ENCODE data around the gene LIPC.

LIPC gene

GRCh38 chr15:58504674-58505234 is 73.0 kb downstream of the LIPC start:
- Histone ChIP-seq H3K4me1 (ENCODE audit: control insufficient read depth, insufficient read depth, low read length) (no peaks in the 10 kb centered on the region), H3K9me3 (ENCODE audit: control insufficient read depth, insufficient read depth, low read length) (no peaks in the 10 kb centered on the region), H3K27ac (ENCODE audit: low read length) (no peak overlapping the region), H3K4me3 (ENCODE audit: low read length) (no peak overlapping the region), H3K36me3 (ENCODE audit: control insufficient read depth, insufficient read depth, low read length) (no peaks in the 10 kb centered on the region), H3K27me3 (ENCODE audit: control insufficient read depth, insufficient read depth, low read length) (no peaks in the 10 kb centered on the region)
- WGBS (ENCODE audit: insufficient coverage, insufficient read length): no CpG with 5 or more reads among the region's 6 CpGs
- DNase-seq (ENCODE audit: low read depth, low spot score): no peak

- no peaks in the 10 kb centered on the region for H3K4me1 ChIP-seq (ENCODE audit: control insufficient read depth, insufficient read depth, low read length)
- no CpG with 5 or more reads among the region's 7 CpGs for WGBS (ENCODE audit: insufficient coverage, insufficient read length)
- H3K27me3 ChIP-seq (ENCODE audit: control insufficient read depth, insufficient read depth, low read length): no peaks in the 10 kb centered on the region
- no peak overlapping the region for H3K4me3 ChIP-seq (ENCODE audit: low read length)
- no peak overlapping the region for H3K27ac ChIP-seq (ENCODE audit: low read length)
- no peaks in the 10 kb centered on the region for H3K36me3 ChIP-seq (ENCODE audit: control insufficient read depth, insufficient read depth, low read length)
- no peaks in the 10 kb centered on the region for H3K9me3 ChIP-seq (ENCODE audit: control insufficient read depth, insufficient read depth, low read length)
- DNase-seq (ENCODE audit: low read depth, low spot score): no peak
These were observed 73.8 kb downstream of the LIPC start for GRCh38 chr15:58505581-58505980.

GRCh38 chr15:58506064-58506490 is 74.3 kb downstream of the LIPC start:
- no peaks in the 10 kb centered on the region for H3K36me3 ChIP-seq (ENCODE audit: control insufficient read depth, insufficient read depth, low read length)
- no peak overlapping the region for H3K4me3 ChIP-seq (ENCODE audit: low read length)
- H3K27me3 ChIP-seq (ENCODE audit: control insufficient read depth, insufficient read depth, low read length): no peaks in the 10 kb centered on the region
- WGBS (ENCODE audit: insufficient coverage, insufficient read length): no CpG with 5 or more reads among the region's 4 CpGs
- no peak for DNase-seq (ENCODE audit: low read depth, low spot score)
- H3K27ac ChIP-seq (ENCODE audit: low read length): no peak overlapping the region
- no peaks in the 10 kb centered on the region for H3K9me3 ChIP-seq (ENCODE audit: control insufficient read depth, insufficient read depth, low read length)
- H3K4me1 ChIP-seq (ENCODE audit: control insufficient read depth, insufficient read depth, low read length): no peaks in the 10 kb centered on the region

- H3K4me1 ChIP-seq (ENCODE audit: control insufficient read depth, insufficient read depth, low read length): no peaks in the 10 kb centered on the region
- WGBS (ENCODE audit: insufficient coverage, insufficient read length): no CpG with 5 or more reads among the region's 9 CpGs
- H3K27me3 ChIP-seq (ENCODE audit: control insufficient read depth, insufficient read depth, low read length): no peaks in the 10 kb centered on the region
- no peak for DNase-seq (ENCODE audit: low read depth, low spot score)
- H3K36me3 ChIP-seq (ENCODE audit: control insufficient read depth, insufficient read depth, low read length): no peaks in the 10 kb centered on the region
- no peak overlapping the region for H3K27ac ChIP-seq (ENCODE audit: low read length)
- no peaks in the 10 kb centered on the region for H3K9me3 ChIP-seq (ENCODE audit: control insufficient read depth, insufficient read depth, low read length)
- no peak overlapping the region for H3K4me3 ChIP-seq (ENCODE audit: low read length)
These were observed 75.2 kb downstream of the LIPC start for GRCh38 chr15:58506783-58507668.

GRCh38 chr15:58509556-58509955 is 77.8 kb downstream of the LIPC start:
- Histone ChIP-seq H3K4me3 (ENCODE audit: low read length) (no peak overlapping the region), H3K36me3 (ENCODE audit: control insufficient read depth, insufficient read depth, low read length) (no peaks in the 10 kb centered on the region), H3K4me1 (ENCODE audit: control insufficient read depth, insufficient read depth, low read length) (no peaks in the 10 kb centered on the region), H3K27ac (ENCODE audit: low read length) (no peak overlapping the region), H3K9me3 (ENCODE audit: control insufficient read depth, insufficient read depth, low read length) (no peaks in the 10 kb centered on the region), H3K27me3 (ENCODE audit: control insufficient read depth, insufficient read depth, low read length) (no peaks in the 10 kb centered on the region)
- DNase-seq (ENCODE audit: low read depth, low spot score): no peak
- WGBS (ENCODE audit: insufficient coverage, insufficient read length): no CpG with 5 or more reads among the region's 1 CpG

- no peak for DNase-seq (ENCODE audit: low read depth, low spot score)
- no peak overlapping the region for H3K27ac ChIP-seq (ENCODE audit: low read length)
- no peaks in the 10 kb centered on the region for H3K9me3 ChIP-seq (ENCODE audit: control insufficient read depth, insufficient read depth, low read length)
- no peak overlapping the region for H3K4me3 ChIP-seq (ENCODE audit: low read length)
- H3K27me3 ChIP-seq (ENCODE audit: control insufficient read depth, insufficient read depth, low read length): no peaks in the 10 kb centered on the region
- no peaks in the 10 kb centered on the region for H3K36me3 ChIP-seq (ENCODE audit: control insufficient read depth, insufficient read depth, low read length)
- no CpG with 5 or more reads among the region's 10 CpGs for WGBS (ENCODE audit: insufficient coverage, insufficient read length)
- no peaks in the 10 kb centered on the region for H3K4me1 ChIP-seq (ENCODE audit: control insufficient read depth, insufficient read depth, low read length)
These were observed 79.2 kb downstream of the LIPC start for GRCh38 chr15:58510715-58511598.

GRCh38 chr15:58511599-58511987 is 79.8 kb downstream of the LIPC start:
- Histone ChIP-seq H3K9me3 (ENCODE audit: control insufficient read depth, insufficient read depth, low read length) (no peaks in the 10 kb centered on the region), H3K4me1 (ENCODE audit: control insufficient read depth, insufficient read depth, low read length) (no peaks in the 10 kb centered on the region), H3K27ac (ENCODE audit: low read length) (no peak overlapping the region), H3K36me3 (ENCODE audit: control insufficient read depth, insufficient read depth, low read length) (no peaks in the 10 kb centered on the region), H3K27me3 (ENCODE audit: control insufficient read depth, insufficient read depth, low read length) (no peaks in the 10 kb centered on the region), H3K4me3 (ENCODE audit: low read length) (no peak overlapping the region)
- no CpG with 5 or more reads among the region's 3 CpGs for WGBS (ENCODE audit: insufficient coverage, insufficient read length)
- DNase-seq (ENCODE audit: low read depth, low spot score): no peak

- no peaks in the 10 kb centered on the region for H3K9me3 ChIP-seq (ENCODE audit: control insufficient read depth, insufficient read depth, low read length)
- no CpG with 5 or more reads among the region's 10 CpGs for WGBS (ENCODE audit: insufficient coverage, insufficient read length)
- no peaks in the 10 kb centered on the region for H3K27me3 ChIP-seq (ENCODE audit: control insufficient read depth, insufficient read depth, low read length)
- H3K27ac ChIP-seq (ENCODE audit: low read length): no peak overlapping the region
- DNase-seq (ENCODE audit: low read depth, low spot score): no peak
- no peaks in the 10 kb centered on the region for H3K4me1 ChIP-seq (ENCODE audit: control insufficient read depth, insufficient read depth, low read length)
- no peak overlapping the region for H3K4me3 ChIP-seq (ENCODE audit: low read length)
- H3K36me3 ChIP-seq (ENCODE audit: control insufficient read depth, insufficient read depth, low read length): no peaks in the 10 kb centered on the region
These were observed 80.7 kb downstream of the LIPC start for GRCh38 chr15:58512522-58512921.

GRCh38 chr15:58513008-58513407 is 81.2 kb downstream of the LIPC start:
- no CpG with 5 or more reads among the region's 4 CpGs for WGBS (ENCODE audit: insufficient coverage, insufficient read length)
- Histone ChIP-seq H3K4me1 (ENCODE audit: control insufficient read depth, insufficient read depth, low read length) (no peaks in the 10 kb centered on the region), H3K9me3 (ENCODE audit: control insufficient read depth, insufficient read depth, low read length) (no peaks in the 10 kb centered on the region), H3K27ac (ENCODE audit: low read length) (no peak overlapping the region), H3K4me3 (ENCODE audit: low read length) (no peak overlapping the region), H3K36me3 (ENCODE audit: control insufficient read depth, insufficient read depth, low read length) (no peaks in the 10 kb centered on the region), H3K27me3 (ENCODE audit: control insufficient read depth, insufficient read depth, low read length) (no peaks in the 10 kb centered on the region)
- DNase-seq (ENCODE audit: low read depth, low spot score): no peak

GRCh38 chr15:58513726-58514336 is 82.0 kb downstream of the LIPC start:
- H3K27ac ChIP-seq (ENCODE audit: low read length): no peak overlapping the region
- no CpG with 5 or more reads among the region's 10 CpGs for WGBS (ENCODE audit: insufficient coverage, insufficient read length)
- no peak overlapping the region for H3K4me3 ChIP-seq (ENCODE audit: low read length)
- H3K27me3 ChIP-seq (ENCODE audit: control insufficient read depth, insufficient read depth, low read length): no peaks in the 10 kb centered on the region
- DNase-seq (ENCODE audit: low read depth, low spot score): no peak
- no peaks in the 10 kb centered on the region for H3K4me1 ChIP-seq (ENCODE audit: control insufficient read depth, insufficient read depth, low read length)
- no peaks in the 10 kb centered on the region for H3K9me3 ChIP-seq (ENCODE audit: control insufficient read depth, insufficient read depth, low read length)
- H3K36me3 ChIP-seq (ENCODE audit: control insufficient read depth, insufficient read depth, low read length): no peaks in the 10 kb centered on the region
